Measurements from ENCODE around the gene ICAM5. TPM values are rescaled to one million over a fixed set of nuclear protein-coding genes. Genes with fewer than 3 reads are reported as not detected.

Gene ICAM5
- total and polyA plus RNA-seq, 9 of the 15 experiments (the other 6 are each of a cell fraction or from before 2014, with no cell fraction given) = 0.10 to 114 (median 13.7) TPM

DNA sequence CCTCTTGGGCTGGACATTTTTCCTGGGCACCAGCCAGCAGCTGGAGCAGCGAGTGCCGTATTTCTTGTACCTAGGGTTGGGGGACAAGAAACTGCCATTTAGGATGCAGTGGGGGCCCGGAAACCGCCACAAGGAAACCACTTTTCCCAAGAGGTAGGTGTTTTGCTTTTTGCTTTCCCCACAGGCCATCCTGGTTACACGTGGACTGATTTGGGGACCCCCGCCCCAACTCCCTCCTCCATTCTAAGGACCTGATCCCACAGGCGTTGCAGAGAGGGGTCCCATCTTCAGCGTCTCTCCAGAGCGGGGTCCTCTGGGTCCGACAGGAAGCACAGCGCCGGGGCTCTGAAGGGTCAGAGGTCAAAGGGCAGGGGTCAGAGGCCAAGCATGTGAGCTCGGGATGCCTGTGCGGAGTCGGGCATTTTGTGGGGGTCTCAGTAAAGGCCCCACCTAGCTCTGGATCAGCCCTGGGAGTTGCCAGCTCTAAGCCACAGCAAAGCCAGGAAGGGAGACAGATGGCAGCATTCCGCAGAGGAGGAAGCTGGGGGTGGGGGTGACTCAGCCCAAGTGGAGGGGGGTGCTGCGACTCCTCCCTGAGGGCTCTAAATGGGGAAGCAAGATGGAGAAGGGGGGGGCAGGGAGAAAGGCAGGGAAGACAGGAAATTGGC is 15.5 kb downstream of the ICAM5 start (continued):
- TF ChIP-seq, protein P1, sequence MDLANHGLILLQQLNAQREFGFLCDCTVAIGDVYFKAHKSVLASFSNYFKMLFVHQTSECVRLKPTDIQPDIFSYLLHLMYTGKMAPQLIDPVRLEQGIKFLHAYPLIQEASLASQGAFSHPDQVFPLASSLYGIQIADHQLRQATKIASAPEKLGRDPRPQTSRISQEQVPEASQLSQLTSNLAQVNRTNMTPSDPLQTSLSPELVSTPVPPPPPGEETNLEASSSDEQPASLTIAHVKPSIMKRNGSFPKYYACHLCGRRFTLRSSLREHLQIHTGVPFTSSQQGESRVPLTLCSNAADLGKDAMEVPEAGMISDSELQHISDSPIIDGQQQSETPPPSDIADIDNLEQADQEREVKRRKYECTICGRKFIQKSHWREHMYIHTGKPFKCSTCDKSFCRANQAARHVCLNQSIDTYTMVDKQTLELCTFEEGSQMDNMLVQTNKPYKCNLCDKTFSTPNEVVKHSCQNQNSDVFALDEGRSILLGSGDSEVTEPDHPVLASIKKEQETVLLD (IDR thresholded peaks at IDR 0.05) = peak; percentile 63; the same call in 1 of the 2 replicates
- TF ChIP-seq KLF13 (tag; IDR thresholded peaks at IDR 0.05; ENCODE audit: borderline replicate concordance, low read depth) (no peak), NCOA6 (IDR thresholded peaks at IDR 0.05) (no peak), HNRNPUL1 (IDR thresholded peaks at IDR 0.05; ENCODE audit: low read length) (no peak), SRSF1 (IDR thresholded peaks at IDR 0.05; ENCODE audit: low read depth, low read length) (no peak), MYC (IDR thresholded peaks at IDR 0.05; ENCODE audit: low read depth, low read length) (no peak), MYC (CRISPR knock-in tag; IDR thresholded peaks at IDR 0.05; ENCODE audit: borderline replicate concordance, low read depth) (no peak), ERF (CRISPR knock-in tag; IDR thresholded peaks at IDR 0.05) (peak; percentile 86; the same call in 1 of the 2 replicates), CHD1 (IDR thresholded peaks at IDR 0.05; ENCODE audit: low read length) (no peak), POLR2H (tag; IDR thresholded peaks at IDR 0.05; ENCODE audit: low read depth) (no peak), ZNF408 (CRISPR knock-in tag; IDR thresholded peaks at IDR 0.05; ENCODE audit: low read depth) (no peak), HLTF (IDR thresholded peaks at IDR 0.05) (no peak)
- TF ChIP-seq, protein P2, sequence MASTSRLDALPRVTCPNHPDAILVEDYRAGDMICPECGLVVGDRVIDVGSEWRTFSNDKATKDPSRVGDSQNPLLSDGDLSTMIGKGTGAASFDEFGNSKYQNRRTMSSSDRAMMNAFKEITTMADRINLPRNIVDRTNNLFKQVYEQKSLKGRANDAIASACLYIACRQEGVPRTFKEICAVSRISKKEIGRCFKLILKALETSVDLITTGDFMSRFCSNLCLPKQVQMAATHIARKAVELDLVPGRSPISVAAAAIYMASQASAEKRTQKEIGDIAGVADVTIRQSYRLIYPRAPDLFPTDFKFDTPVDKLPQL (IDR thresholded peaks at IDR 0.05; ENCODE audit: extremely low read depth, insufficient read length) = no peak
- TF ChIP-seq, protein P3, sequence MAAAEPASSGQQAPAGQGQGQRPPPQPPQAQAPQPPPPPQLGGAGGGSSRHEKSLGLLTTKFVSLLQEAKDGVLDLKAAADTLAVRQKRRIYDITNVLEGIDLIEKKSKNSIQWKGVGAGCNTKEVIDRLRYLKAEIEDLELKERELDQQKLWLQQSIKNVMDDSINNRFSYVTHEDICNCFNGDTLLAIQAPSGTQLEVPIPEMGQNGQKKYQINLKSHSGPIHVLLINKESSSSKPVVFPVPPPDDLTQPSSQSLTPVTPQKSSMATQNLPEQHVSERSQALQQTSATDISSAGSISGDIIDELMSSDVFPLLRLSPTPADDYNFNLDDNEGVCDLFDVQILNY (CRISPR knock-in tag; IDR thresholded peaks at IDR 0.05) = no peak
- TF ChIP-seq, protein P4, sequence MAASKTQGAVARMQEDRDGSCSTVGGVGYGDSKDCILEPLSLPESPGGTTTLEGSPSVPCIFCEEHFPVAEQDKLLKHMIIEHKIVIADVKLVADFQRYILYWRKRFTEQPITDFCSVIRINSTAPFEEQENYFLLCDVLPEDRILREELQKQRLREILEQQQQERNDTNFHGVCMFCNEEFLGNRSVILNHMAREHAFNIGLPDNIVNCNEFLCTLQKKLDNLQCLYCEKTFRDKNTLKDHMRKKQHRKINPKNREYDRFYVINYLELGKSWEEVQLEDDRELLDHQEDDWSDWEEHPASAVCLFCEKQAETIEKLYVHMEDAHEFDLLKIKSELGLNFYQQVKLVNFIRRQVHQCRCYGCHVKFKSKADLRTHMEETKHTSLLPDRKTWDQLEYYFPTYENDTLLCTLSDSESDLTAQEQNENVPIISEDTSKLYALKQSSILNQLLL (CRISPR knock-in tag; IDR thresholded peaks at IDR 0.05; ENCODE audit: borderline replicate concordance) = no peak
- TF ChIP-seq, protein P5, sequence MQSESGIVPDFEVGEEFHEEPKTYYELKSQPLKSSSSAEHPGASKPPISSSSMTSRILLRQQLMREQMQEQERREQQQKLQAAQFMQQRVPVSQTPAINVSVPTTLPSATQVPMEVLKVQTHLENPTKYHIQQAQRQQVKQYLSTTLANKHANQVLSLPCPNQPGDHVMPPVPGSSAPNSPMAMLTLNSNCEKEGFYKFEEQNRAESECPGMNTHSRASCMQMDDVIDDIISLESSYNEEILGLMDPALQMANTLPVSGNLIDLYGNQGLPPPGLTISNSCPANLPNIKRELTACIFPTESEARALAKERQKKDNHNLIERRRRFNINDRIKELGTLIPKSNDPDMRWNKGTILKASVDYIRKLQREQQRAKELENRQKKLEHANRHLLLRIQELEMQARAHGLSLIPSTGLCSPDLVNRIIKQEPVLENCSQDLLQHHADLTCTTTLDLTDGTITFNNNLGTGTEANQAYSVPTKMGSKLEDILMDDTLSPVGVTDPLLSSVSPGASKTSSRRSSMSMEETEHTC (IDR thresholded peaks at IDR 0.05) = no peak
- TF ChIP-seq, protein P6, sequence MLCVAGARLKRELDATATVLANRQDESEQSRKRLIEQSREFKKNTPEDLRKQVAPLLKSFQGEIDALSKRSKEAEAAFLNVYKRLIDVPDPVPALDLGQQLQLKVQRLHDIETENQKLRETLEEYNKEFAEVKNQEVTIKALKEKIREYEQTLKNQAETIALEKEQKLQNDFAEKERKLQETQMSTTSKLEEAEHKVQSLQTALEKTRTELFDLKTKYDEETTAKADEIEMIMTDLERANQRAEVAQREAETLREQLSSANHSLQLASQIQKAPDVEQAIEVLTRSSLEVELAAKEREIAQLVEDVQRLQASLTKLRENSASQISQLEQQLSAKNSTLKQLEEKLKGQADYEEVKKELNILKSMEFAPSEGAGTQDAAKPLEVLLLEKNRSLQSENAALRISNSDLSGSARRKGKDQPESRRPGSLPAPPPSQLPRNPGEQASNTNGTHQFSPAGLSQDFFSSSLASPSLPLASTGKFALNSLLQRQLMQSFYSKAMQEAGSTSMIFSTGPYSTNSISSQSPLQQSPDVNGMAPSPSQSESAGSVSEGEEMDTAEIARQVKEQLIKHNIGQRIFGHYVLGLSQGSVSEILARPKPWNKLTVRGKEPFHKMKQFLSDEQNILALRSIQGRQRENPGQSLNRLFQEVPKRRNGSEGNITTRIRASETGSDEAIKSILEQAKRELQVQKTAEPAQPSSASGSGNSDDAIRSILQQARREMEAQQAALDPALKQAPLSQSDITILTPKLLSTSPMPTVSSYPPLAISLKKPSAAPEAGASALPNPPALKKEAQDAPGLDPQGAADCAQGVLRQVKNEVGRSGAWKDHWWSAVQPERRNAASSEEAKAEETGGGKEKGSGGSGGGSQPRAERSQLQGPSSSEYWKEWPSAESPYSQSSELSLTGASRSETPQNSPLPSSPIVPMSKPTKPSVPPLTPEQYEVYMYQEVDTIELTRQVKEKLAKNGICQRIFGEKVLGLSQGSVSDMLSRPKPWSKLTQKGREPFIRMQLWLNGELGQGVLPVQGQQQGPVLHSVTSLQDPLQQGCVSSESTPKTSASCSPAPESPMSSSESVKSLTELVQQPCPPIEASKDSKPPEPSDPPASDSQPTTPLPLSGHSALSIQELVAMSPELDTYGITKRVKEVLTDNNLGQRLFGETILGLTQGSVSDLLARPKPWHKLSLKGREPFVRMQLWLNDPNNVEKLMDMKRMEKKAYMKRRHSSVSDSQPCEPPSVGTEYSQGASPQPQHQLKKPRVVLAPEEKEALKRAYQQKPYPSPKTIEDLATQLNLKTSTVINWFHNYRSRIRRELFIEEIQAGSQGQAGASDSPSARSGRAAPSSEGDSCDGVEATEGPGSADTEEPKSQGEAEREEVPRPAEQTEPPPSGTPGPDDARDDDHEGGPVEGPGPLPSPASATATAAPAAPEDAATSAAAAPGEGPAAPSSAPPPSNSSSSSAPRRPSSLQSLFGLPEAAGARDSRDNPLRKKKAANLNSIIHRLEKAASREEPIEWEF (CRISPR knock-in tag; IDR thresholded peaks at IDR 0.05) = no peak

Measured in K562 (cell line).